Neutrophil (primary cell): Measurements from ENCODE around the gene FLYWCH1.

Experiments used
- H3K27ac ChIP-seq: fragments of 200-600 bp; sonication (generic); 2 replicates; pipeline ENCODE4 v1.5.1; 2016; ENCODE audit warnings: mild to moderate bottlenecking, moderate library complexity
- H3K27me3 ChIP-seq: fragments of 200-600 bp; sonication (generic); 2 replicates; pipeline ENCODE4 v1.6.0; 2016; ENCODE audit warnings: mild to moderate bottlenecking
- H3K36me3 ChIP-seq: fragments of 200-600 bp; sonication (generic); 2 replicates; pipeline ENCODE4 v1.5.1; 2017
- H3K4me1 ChIP-seq, 2 experiments: fragments of 200-600 bp in 1 of 2; sonication (generic) in 1 of 2; 1 replicate in 1 of 2; 2 replicates in 1 of 2; pipeline versions ENCODE4 v1.5.1 to v1.6.1; 2013 to 2016; ENCODE audit warnings: low read depth in 1 of 2, low read length in 1 of 2, mild to moderate bottlenecking in 1 of 2, moderate library complexity in 1 of 2; ENCODE audit not compliant: control insufficient read depth in 1 of 2, insufficient read depth in 1 of 2
- H3K4me3 ChIP-seq, 2 experiments: fragments of 200-600 bp in 1 of 2; sonication (generic) in 1 of 2; 1 replicate in 1 of 2; 2 replicates in 1 of 2; pipeline ENCODE4 v1.5.1; 2013 to 2016; ENCODE audit warnings: low read depth in 1 of 2, low read length in 1 of 2, mild to moderate bottlenecking in 1 of 2, moderate library complexity in 1 of 2
- H3K9me3 ChIP-seq: fragments of 200-600 bp; sonication (generic); 2 replicates; pipeline ENCODE4 v1.5.1; 2016
- CTCF ChIP-seq: fragments of 200-600 bp; sonication (generic); IDR thresholded peaks from 2 replicates; pipeline ENCODE4 v1.5.1; 2016; ENCODE audit warnings: antibody characterized with exemption

The FLYWCH1 gene

DNA sequence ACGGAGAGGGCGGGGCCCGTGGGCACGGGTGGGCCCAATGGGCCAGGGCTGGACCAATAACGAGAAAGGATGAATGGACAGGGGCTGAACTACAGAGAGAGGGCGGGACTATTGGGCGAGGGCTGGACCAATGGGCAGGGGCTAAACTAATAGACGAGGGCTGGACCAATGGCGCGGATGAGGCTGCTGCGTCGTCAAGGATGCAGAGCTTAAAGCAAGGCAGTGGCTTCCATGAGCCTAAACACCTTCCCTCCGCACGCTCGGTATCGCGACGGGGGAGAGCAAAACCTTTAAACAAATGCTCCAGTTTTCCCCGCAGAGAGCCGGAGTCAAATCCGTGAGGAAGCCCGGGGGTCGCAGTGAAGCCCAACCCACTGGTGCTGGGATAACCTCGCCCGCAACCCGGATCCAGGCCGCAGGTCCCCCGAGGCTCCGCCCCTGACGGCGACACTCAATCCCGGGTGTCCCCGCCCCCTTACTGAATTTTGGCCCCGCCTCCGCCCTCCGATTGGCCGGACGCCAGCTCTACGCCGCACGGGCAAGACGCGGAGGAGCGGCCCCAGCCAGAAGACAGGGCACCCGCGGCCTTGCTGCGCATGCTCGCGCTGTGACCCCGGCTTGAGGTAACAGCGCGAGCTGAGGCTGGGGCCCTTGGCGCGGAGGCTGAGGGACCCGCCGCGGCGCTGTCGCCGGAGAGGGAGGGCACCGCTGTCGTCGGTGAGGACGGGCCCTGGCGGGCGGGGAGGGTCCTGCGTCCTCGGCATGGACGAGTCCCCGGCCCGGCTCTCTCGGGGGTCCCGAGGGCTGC lies 28.9 kb upstream of the FLYWCH1 start, which contains the start of gene FLYWCH2:
Gene FLYWCH2, plus strand, starts transcription at position 566 of the 808 bp plus-strand sequence. CDS start 13,235 bp downstream, outside the sequence.
- TF ChIP-seq CTCF, result no peak
- peak within 1 kb of the TSS; percentile 81 to 93 for H3K4me3 ChIP-seq
- peaks cover 23% of the 10 kb centered on the region in 2 experiments for H3K4me1 ChIP-seq

GRCh38 chr16:2883458-2883908 lies 28.2 kb upstream of the FLYWCH1 start:
- H3K27ac ChIP-seq, result peak overlapping the region; percentile 88
- no peaks in the 10 kb centered on the region for H3K36me3 ChIP-seq
- no peaks in the 10 kb centered on the region for H3K9me3 ChIP-seq
- peaks cover 23% of the 10 kb centered on the region in 2 experiments for H3K4me1 ChIP-seq
- peaks cover 28% of the 10 kb centered on the region for H3K27me3 ChIP-seq
- peak overlapping the region; percentile 81 to 93 for H3K4me3 ChIP-seq
- TF ChIP-seq CTCF, result no peak

More for the DNA sequence above, 28.9 kb upstream of the FLYWCH1 start, which contains the start of gene FLYWCH2:
- H3K36me3 ChIP-seq, result no peaks in the 10 kb centered on the region
- H3K9me3 ChIP-seq, result no peaks in the 10 kb centered on the region
- H3K27me3 ChIP-seq, result peaks cover 33% of the 10 kb centered on the region
- H3K27ac ChIP-seq, result peak within 1 kb of the TSS; percentile 88

DNA sequence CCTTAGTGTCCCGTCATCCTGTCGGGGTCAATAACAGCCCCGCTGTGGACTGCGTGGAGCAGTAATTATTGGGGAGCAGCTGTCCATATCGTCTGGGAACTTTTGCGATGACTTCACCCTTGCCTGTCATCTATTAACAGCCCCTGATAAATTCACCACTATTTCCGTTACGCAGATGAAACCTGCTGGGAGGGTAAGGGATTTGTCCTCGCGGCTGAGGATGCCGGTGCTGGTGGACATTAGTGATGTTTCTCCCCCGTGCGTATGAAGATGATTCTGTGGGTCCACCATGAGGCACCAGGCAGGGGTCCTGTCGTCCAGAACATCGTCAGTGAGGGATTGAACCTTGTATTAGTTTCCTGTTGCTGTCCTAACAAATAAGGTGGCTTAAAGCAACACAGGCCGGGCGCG lies 27.7 kb upstream of the FLYWCH1 start:
- Histone ChIP-seq H3K36me3 (no peaks in the 10 kb centered on the region), H3K4me1 (peaks cover 23% of the 10 kb centered on the region in 2 experiments), H3K27ac (no peak overlapping the region), H3K4me3 (peak overlapping the region; percentile 81 to 93), H3K27me3 (peaks cover 24% of the 10 kb centered on the region), H3K9me3 (no peaks in the 10 kb centered on the region)
- no peak for TF ChIP-seq CTCF

GRCh38 chr16:2894231-2894630 lies 17.5 kb upstream of the FLYWCH1 start:
- Histone ChIP-seq H3K9me3 (no peaks in the 10 kb centered on the region), H3K4me1 (no peaks in the 10 kb centered on the region), H3K4me3 (no peak overlapping the region), H3K27me3 (no peaks in the 10 kb centered on the region), H3K36me3 (peaks cover 10% of the 10 kb centered on the region), H3K27ac (no peak overlapping the region)
- TF ChIP-seq CTCF, result no peak

DNA sequence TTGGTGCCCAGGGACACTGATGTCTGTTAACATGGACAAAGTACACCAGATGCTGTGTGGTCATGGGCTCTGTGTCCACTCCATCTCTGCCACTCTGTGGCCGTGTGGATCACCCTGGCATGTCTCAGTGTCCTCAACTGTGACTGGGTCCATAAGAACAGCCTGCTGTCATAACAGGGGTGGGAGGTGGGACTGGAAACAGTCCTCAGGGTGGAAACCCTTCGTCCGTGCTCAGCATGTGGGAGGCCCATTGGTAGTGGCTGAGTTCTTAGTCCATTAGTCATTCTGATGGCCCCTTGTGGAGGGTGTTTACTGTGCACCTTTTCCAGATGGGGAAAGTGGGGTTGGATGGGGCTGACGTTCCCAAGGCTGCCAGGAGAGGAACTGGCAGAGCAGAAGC lies 15.9 kb upstream of the FLYWCH1 start:
- peaks cover 10% of the 10 kb centered on the region for H3K36me3 ChIP-seq
- no peak overlapping the region for H3K27ac ChIP-seq
- no peaks in the 10 kb centered on the region for H3K4me1 ChIP-seq
- no peaks in the 10 kb centered on the region for H3K27me3 ChIP-seq
- no peaks in the 10 kb centered on the region for H3K9me3 ChIP-seq
- no peak for TF ChIP-seq CTCF
- H3K4me3 ChIP-seq, result no peak overlapping the region
